Measurements from ENCODE around the gene BARD1.

Gene BARD1

GRCh38 chr2:214808981-214809750 is at the start of gene BARD1:
Gene BARD1, minus strand, starts transcription at chr2:214809683. Its CDS starts 114 bp downstream, at chr2:214809569.
- DNase-seq (ENCODE audit: low spot score): peak; percentile 54
- in situ Hi-C loops (cut with MboI; ENCODE audit: low sequenced_read_pairs, unreplicated experiment): no loop called here
- no peak for TF ChIP-seq CTCF (IDR thresholded peaks at IDR 0.05; ENCODE audit: borderline replicate concordance, control extremely low read depth, extremely low read depth, insufficient read depth, missing control alignments)

GRCh38 chr2:214856137-214856536 is 46.7 kb upstream of the BARD1 start:
- no peak for TF ChIP-seq CTCF (IDR thresholded peaks at IDR 0.05; ENCODE audit: borderline replicate concordance, control extremely low read depth, extremely low read depth, insufficient read depth, missing control alignments)
- no peak for DNase-seq (ENCODE audit: low spot score)
- in situ Hi-C loops (cut with MboI; ENCODE audit: low sequenced_read_pairs, unreplicated experiment): no loop called here

GRCh38 chr2:214853906-214854305 is 44.4 kb upstream of the BARD1 start:
- no peak for DNase-seq (ENCODE audit: low spot score)
- in situ Hi-C loops (cut with MboI; ENCODE audit: low sequenced_read_pairs, unreplicated experiment): no loop called here
- TF ChIP-seq CTCF (IDR thresholded peaks at IDR 0.05; ENCODE audit: borderline replicate concordance, control extremely low read depth, extremely low read depth, insufficient read depth, missing control alignments): no peak

GRCh38 chr2:214843823-214844222 is 34.3 kb upstream of the BARD1 start:
- in situ Hi-C loops (cut with MboI; ENCODE audit: low sequenced_read_pairs, unreplicated experiment): no loop called here
- no peak for TF ChIP-seq CTCF (IDR thresholded peaks at IDR 0.05; ENCODE audit: borderline replicate concordance, control extremely low read depth, extremely low read depth, insufficient read depth, missing control alignments)
- DNase-seq (ENCODE audit: low spot score): no peak

GRCh38 chr2:214839464-214839863 is 30.0 kb upstream of the BARD1 start:
- no peak for DNase-seq (ENCODE audit: low spot score)
- TF ChIP-seq CTCF (IDR thresholded peaks at IDR 0.05; ENCODE audit: borderline replicate concordance, control extremely low read depth, extremely low read depth, insufficient read depth, missing control alignments): no peak
- in situ Hi-C loops (cut with MboI; ENCODE audit: low sequenced_read_pairs, unreplicated experiment): no loop called here

- no peak for DNase-seq (ENCODE audit: low spot score)
- no peak for TF ChIP-seq CTCF (IDR thresholded peaks at IDR 0.05; ENCODE audit: borderline replicate concordance, control extremely low read depth, extremely low read depth, insufficient read depth, missing control alignments)
- in situ Hi-C loops (cut with MboI; ENCODE audit: low sequenced_read_pairs, unreplicated experiment): no loop called here
Measured at GRCh38 chr2:214837466-214837865, 28.0 kb upstream of the BARD1 start.
